ENCODE data around the gene SLC22A2.

GRCh38 chr6:160282444-160282843 lies 23.8 kb upstream of the SLC22A2 start:
- TF ChIP-seq CTCF (IDR thresholded peaks at IDR 0.05) (no peak), POLR2A (IDR thresholded peaks at IDR 0.05) (no peak), POLR2AphosphoS5 (IDR thresholded peaks at IDR 0.05) (no peak)
